Anterior cingulate cortex (tissue), 58 donors: Measurements from ENCODE around the gene CYTH1.

Experiments used
- DNase-seq, 58 donors: peaks; one replicate each; lab custom pipeline; 2025; lab: John Stamatoyannopoulos, UW

Gene CYTH1

GRCh38 chr17:78664476-78665386 lies 117.3 kb downstream of the CYTH1 start:
- no peak for DNase-seq

- DNase-seq = no peak
Observed at GRCh38 chr17:78661093-78661770, 120.8 kb downstream of the CYTH1 start.

GRCh38 chr17:78659546-78659945 lies 122.5 kb downstream of the CYTH1 start:
- DNase-seq = no peak

- DNase-seq = no peak
Observed at GRCh38 chr17:78658281-78658785, 123.7 kb downstream of the CYTH1 start.

GRCh38 chr17:78655251-78655940 lies 126.7 kb downstream of the CYTH1 start:
- DNase-seq = no peak

GRCh38 chr17:78654325-78654724 lies 127.7 kb downstream of the CYTH1 start:
- DNase-seq = no peak

GRCh38 chr17:78653382-78653781 lies 128.7 kb downstream of the CYTH1 start:
- DNase-seq = no peak

GRCh38 chr17:78652913-78653312 lies 129.2 kb downstream of the CYTH1 start:
- DNase-seq = no peak

- DNase-seq = no peak
Observed at GRCh38 chr17:78652024-78652423, 130.0 kb downstream of the CYTH1 start.

- DNase-seq = no peak
Observed at GRCh38 chr17:78651554-78651953, 130.5 kb downstream of the CYTH1 start.

GRCh38 chr17:78650093-78650715 lies 131.9 kb downstream of the CYTH1 start:
- DNase-seq = no peak

GRCh38 chr17:78648293-78648692 lies 133.8 kb downstream of the CYTH1 start:
- DNase-seq = no peak

GRCh38 chr17:78647032-78647431 lies 135.0 kb downstream of the CYTH1 start:
- no peak for DNase-seq

GRCh38 chr17:78645421-78646295 lies 136.4 kb downstream of the CYTH1 start:
- peak in 36 of 58 donors; percentile 6 to 64 (median 22) for DNase-seq

- DNase-seq = no peak
Observed at GRCh38 chr17:78644931-78645351, 137.1 kb downstream of the CYTH1 start.

GRCh38 chr17:78644224-78644623 lies 137.8 kb downstream of the CYTH1 start:
- DNase-seq = no peak

GRCh38 chr17:78643326-78643725 lies 138.7 kb downstream of the CYTH1 start:
- no peak for DNase-seq

GRCh38 chr17:78642707-78643106 lies 139.4 kb downstream of the CYTH1 start:
- no peak for DNase-seq

GRCh38 chr17:78641666-78642065 lies 140.4 kb downstream of the CYTH1 start:
- no peak for DNase-seq
